Activated gamma-delta T cell (primary cell): Measurements from ENCODE around the gene TMEM176B.
"Not testable (repeated sequence)": the region's sequence is repeated elsewhere in the genome, so short reads cannot be mapped to it uniquely, and the experiment has no call there.

Experiments used
- DNase-seq: peaks from one replicate; lab custom pipeline; 2025; lab: John Stamatoyannopoulos, UW

The TMEM176B gene

DNA sequence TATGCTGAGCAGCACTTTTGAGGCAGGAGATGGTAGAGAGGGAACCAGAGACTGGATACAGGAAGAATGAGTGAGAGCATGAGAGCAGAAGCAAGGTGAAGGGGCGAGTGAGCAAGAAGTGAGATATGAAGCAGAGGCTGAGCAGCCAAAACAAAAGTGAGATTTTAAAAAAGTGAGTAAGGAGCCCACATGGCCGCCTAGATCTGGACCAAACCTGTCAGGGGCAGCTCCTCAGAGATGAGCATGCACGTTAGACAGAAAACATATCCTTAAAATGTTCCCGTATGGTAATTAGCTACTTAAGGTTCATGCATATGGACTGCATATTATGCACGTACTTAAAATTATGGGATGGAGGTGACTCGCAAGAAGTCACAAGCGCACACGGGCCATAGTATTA is 22.9 kb upstream of the TMEM176B start:
- DNase-seq, result no peak

DNA sequence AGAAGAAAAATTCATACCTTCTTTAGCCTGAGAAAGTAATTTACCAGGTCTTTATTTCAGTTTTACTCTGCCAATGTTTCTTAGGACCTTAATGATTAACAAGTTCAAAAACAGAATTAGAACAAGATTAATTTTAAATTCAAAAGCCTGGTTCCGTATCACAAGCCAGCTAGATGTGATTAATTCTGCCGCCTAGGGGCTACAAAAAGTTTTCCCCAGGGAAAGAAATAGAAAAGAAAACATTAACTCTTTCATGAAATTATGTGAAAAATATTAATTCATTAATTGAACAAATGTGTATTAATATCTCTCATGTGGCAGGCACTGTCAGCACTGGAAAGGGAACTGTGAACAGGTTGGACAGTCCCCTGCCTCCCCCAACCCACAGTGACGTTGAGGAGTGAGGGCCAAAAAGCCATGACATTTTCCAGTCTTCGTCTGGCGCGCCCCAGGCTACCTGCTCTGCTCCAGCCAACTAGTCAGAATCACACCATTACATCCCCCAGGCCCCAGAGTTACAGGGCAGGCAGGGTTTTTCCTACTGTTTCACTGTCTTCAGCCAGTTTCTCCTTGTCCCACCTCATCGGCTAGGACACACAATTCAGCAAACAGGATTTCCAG is 20.5 kb upstream of the TMEM176B start:
- DNase-seq, result no peak

DNA sequence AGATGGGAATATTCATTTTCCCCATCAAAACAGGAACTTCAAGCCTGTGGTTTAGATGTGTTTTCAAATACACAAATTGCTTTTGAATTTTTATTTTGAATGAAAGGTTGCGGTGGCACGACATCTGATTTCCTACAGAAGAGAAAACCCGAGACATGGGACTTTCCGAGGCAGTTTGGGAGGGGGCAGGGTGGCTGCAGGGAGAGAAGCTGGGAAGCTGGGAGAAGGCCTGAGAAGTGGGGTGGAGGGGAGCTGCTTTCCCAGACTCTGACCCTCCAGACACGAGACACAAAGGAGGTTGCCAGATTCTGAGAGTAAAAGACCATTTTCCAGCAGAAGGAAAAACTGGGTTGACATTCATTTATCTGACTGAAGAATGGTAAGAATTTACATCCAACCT is 20.0 kb upstream of the TMEM176B start:
- no peak for DNase-seq

DNA sequence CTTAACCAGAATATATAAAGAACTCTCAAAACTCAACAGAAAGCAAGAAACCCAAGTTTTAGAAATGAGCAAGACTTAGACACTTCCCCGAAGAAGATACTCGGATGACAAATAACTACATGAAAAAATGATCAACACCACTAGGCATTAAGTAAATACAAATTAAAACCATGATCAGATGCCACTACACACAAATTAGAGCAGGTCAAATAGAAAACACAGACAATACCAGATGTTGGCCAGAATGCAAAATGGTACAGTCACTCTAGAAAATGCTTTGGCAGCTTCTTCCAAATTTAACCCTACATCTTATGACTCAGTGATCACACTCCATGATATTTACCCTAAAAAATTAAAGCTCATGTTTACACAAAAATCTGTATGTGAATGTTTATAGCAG is 18.8 kb upstream of the TMEM176B start:
- DNase-seq, result no peak

DNA sequence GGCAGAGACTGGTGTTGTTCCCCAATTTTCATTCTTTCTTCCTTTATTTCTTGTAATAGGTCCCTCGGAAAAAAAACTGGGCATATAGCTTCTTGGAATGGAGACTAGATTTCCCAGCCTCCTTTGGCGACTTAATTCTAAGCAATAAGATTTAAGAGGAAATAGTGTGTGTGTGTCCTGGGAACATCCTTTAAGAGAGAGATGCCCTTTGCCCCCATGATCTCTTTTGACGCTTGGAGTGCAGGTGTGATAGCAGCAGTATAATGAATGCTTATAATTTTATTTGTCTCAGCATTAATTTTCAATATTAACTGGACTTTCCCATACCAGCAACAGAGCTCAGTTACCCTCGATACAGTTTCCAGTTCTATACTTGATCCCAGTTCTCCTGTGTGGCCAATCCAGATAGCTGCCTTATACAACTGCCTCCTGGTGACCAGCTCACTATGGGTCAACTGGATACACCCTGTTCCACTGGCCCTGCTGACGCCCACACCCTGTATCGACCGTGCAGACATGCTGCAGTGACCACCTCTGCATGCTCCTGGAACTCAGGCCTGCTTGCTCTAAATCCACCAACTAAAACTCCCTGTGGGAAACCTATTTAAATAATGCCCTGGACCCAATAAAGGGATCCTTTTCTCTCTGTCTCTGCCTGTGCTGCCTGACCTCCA is 14.3 kb upstream of the TMEM176B start:
- DNase-seq, result no peak

DNA sequence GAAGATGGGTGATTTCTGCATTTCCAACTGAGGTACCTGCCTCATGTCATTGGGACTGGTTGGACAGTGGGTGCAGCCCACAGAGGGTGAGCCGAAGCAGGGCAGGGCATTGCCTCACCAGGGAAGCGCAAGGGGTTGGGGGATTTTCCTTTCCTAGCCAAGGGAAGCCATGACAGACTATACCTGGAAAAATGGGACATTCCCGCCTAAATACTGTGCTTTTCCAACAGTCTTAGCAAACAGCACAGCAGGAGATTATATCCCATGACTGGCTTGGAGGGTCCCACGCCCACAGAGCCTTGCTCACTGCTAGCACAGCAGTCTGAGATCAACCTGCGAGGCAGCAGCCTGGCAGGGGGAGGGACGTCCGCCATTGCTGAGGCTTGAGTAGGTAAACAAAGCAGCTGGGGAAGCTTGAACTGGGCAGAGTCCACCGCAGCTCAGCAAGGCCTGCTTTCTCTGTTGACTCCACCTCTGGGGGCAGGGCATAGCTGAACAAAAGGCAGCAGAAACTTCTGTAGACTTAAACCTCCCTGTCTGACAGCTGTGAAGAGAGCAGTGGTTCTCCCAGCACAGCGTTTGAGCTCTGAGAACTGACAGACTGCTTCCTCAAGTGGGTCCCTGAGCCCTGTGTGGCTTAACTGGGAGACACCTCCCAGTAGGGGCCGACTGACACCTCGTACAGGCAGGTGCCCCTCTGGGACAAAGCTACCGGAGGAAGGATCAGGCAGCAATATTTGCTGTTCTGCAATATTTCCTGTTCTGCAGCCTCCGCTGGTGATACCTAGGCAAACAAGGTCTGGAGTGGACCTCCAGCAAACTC is 7.7 kb upstream of the TMEM176B start:
- not testable (repeated sequence) for DNase-seq

DNA sequence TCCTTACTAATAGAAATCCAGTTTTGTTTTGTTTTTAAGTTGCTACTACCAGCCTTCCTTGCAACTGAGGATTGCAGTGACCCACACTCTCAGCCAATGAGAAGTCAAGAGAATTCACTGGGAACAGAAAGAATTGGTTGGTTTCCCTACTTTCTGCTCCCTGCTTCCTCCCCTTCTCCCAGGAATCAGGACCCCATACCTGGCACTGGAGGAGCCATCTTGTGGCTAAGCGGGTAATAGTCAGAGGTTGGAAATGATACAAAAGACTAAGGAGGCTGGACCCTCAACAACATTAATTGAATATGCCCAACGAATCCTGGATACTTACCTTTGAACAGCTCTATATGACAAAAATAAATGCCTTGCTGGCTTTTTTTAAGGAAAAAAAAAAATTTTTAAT is 6.7 kb upstream of the TMEM176B start:
- DNase-seq, result no peak

DNA sequence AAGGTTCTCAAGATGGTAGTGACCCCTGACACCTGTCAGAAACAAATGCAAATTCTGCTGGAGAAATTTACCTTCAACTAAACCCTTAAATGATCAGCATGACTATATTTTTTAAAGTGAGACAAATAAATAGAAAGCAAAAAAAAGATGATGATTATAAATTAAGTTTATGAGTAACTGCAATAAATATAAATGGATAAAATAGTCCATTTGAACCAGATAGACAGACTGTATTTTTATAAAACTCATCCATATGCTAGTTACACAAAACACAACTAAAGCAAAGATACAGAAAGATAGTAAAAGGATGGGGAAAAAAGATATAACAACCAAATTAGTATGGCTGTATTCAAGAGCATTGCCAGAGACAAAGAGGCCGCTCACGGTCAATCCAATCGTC is 6.3 kb upstream of the TMEM176B start:
- no peak for DNase-seq

DNA sequence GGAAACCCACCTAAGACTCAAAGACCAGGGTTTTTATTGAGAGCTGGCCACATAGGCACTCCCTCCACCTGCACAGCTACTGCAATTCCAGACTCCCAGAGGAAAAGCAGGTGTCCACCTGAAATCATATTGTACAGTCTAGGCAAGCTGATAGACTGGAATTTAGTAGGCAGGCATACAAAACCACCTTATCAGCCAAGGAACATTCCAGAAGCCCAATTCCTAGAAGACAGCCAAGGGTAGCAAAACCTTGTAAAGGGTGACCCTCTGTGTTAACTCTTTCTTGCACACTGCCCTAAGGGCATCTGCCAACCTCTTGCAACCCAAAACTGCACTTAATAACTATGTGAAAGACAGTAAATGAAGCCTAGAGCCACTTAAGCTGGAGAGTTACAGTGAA is 5.7 kb upstream of the TMEM176B start:
- DNase-seq, result no peak

DNA sequence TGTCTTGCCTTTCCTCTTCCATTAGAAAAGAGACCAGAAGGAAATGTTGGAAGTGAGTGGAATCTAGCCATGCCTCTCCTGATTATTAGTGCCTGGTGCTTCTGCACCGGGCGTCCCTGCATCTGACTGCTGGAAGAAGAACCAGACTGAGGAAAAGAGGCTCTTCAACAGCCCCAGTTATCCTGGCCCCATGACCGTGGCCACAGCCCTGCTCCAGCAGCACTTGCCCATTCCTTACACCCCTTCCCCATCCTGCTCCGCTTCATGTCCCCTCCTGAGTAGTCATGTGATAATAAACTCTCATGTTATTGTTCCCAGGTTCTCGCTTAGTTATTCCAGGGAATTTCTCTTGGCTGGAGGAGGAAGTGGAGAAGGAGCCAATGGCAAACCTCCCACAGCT is 4.6 kb upstream of the TMEM176B start:
- no peak for DNase-seq

DNA sequence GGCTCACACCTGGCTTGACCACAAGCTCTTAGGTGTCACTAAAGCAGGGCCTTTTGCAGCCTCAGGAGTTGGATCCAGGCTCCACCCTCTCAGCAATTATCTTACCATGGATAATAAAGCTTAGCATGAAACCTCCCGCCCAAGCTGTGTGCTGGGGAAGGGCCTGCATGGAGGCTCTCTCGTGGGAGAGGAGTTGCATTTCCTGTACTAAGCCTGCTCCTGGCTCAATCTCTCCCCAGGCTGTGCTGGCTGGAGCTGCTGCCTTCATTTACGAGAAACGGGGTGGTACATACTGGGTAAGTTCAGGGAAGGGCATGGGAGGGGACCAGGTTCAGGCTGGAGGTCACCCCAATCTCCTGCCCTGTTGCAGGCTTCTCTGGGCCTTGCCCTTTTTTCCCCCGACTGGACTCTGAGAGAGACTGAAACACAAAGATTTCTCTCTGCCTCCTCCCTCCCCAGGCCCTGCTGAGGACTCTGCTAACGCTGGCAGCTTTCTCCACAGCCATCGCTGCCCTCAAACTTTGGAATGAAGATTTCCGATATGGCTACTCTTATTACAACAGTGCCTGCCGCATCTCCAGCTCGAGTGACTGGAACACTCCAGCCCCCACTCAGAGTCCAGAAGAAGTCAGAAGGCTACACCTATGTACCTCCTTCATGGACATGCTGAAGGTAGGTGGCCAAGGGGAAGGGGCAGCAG is 3.1 kb upstream of the TMEM176B start:
- DNase-seq, result no peak

DNA sequence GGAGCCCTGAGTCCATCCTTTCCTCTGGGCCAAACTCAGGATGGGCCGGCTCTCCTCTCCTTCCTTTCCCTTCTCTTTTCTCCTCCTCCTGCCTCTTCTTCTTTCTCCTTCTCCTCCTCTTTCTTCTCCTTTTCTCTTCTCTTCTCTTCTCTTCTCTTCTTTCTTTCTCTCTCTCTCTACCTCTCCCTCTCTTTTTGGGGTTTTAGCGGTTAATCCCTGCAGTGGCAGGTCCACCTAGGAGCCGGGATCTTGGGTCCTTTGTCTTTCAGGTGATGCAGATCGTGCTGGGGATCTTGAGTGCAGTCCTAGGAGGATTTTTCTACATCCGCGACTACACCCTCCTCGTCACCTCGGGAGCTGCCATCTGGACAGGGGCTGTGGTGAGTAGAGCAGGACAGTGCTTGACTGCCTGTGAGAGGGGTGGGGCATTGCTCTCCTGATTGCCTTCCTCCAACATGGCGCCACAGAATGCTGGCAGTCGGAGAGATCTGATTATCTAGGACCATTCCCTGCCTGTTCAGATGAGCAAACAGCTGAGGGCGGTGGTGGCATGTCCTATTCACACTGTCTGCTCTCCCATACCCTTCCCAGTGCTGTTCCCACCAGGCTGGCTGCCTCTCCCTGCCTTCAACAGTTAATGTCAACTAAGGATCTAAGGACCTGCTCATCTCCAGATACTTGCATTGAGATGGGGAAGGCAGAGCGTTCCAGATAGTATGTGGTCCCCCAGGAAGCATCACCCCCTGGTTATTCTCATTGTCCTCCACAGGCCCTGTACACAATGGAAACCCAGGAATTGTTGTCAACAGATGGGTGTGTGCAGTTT is 2.0 kb upstream of the TMEM176B start:
- no peak for DNase-seq

DNA sequence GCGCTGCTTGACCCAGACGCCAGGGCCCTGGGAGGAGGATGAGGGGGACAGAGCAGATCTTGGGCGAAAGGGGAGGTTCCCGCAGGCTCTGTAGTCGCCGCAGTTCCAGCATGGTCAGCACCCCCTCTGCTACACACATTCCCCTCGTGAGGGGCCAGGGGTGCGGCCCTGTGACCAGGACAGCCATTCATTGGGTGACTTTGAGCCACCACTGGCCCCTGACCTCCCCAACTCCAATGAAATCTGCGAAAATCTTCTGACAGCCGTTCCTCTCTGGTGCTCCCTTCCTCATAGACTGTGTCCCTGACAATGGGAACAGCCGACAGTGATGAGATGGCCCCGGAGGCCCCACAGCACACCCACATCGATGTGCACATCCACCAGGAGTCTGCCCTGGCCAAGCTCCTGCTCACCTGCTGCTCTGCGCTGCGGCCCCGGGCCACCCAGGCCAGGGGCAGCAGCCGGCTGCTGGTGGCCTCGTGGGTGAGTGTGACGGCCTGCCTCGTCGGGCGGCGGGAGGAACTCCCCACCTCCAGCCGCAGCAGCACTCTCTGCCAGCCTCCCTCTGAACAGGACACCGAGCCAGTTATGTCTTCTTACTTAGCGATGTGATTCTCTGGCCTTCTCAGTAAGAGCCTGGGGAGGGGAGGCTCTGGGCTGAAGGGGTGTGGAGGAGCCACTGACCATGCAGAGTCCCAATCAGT is 1.2 kb upstream of the TMEM176B start:
- no peak for DNase-seq

DNA sequence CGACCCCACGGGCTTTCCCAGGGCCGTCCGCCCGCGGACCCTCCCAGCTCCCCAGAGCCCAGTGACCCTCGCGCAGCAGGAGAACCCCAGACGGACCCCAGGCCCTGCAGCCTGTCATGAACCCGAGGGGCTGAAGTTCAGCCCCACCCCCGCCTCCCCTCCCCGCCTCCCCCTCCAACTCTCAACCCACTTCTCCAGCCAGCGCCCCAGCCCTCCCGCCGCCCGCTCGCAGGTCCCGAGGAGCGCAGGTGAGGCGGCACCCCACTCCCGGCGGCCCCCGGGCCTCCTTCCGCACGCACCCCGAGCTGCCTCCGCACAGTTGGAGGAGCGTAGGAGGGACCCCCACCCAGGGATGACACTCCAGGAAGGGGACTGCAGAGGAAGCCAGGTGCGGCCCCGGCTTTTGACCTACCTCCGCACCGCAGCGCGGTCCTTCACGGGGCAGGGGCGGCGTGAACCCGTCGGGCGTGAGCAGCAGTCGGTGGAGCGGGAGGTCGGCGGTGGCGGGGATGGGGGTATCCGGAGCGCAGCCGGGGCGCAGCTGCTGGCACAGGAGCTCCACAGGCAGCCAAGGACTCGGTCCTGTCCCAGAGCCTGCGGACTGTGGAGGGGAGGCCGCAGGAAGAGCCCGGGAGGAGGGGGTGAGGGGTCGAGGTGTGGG is 547 bp upstream of the TMEM176B start, which contains the start of gene TMEM176A:
TSS of gene TMEM176A (plus strand) at position 189 of the 661 bp plus-strand sequence. CDS start 782 bp downstream, outside the sequence.
- no peak for DNase-seq

DNA sequence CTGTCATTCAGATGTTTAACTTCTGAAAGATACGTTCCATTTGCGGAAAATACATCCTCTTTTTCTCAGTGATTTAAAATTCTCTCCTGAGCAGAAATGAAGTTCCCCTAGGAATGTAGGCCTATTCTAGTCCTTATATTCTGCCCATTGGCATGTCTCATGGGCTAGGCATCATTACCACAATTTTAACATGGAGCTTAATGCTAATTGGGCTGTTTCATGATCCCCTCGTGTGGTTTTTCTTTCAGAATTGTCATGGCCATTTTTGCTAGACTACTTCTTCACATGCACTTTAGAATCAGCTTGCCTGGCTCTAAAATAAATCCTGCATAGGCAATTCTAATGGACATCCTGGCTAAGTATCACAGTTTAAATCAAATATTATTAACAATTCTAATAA is 1.0 kb downstream of the TMEM176B start:
- DNase-seq, result no peak

DNA sequence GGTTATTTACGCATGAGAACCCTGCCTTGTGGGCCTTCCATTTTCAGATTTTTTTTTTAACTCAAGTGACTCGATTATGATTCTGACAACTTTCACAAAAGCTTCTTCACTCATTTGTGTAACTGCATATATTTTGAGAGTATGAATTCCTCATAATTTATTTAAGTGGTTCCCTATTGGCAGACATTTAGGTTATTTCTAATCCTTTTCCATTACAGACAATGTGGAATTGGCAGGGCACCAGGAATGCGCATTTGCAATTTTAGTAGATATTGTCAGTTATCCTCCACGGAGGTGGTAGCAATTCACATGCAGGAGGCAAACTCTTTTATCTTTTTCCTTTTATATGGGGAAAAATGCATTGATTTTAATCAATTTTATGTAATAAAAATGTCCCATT is 2.5 kb downstream of the TMEM176B start:
- no peak for DNase-seq

DNA sequence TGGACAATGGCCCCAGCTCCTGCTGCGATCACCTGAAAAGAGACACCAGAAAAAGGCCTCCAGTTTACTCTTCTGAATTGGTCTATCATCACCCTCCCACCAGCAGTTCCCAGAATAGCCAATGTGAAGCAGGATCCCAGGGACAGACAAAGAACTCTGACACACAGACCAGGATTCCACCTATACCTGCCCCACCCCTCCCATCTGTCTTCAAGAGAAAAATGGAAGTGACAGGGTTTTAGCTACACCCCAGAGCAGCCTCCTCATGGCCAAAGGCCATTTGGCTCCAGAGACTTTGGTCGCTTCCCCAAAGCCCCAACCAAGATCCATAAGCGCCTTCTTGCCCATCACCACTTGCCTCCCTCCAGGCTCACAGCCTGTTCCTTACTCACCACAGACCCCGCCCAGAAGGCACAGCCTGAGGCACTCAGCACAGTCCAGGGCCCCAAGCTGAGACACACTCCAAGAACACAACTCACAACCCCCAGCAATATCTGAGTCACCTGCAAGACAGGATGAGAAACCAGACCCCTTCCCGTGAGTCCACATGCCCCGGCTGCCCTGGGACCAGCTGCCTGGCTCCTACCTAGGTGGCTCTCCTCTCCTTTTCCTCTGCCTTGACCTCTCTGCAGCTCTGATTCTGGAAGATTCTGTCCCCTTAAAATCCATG is 6.5 kb downstream of the TMEM176B start:
- DNase-seq, result no peak

DNA sequence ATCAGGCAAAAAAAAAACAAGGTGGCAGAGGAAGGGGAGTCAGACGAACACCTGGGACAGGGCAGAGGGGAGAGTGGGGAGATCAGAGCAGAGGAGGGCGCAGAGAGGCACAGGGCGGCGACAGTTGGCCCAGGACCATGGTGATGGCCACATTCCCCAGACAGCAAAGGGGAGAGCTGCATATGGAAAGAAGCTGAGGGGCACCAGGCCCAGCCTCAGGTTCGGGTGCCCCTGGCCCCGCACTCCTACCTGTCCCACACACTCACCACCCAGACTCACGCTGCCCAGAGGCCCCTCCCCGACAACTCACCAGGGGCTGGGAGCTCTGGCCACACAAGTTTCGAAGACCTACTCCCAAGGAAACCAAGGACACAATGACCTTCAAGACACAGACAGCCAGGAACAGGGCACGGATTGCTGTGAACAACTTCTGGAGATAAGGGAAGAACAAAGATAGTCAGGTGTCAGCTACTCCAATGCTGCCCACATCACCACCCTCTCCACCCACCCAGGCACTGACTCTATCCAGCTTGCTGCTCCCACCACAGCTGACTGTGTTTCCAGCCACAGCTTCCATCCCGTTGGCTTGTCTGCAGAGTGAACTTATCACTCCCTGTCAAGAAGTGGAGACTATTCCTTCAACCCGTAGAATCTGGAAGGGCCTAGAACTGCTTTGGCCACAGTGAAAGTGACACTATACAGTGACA is 8.3 kb downstream of the TMEM176B start:
- no peak for DNase-seq

DNA sequence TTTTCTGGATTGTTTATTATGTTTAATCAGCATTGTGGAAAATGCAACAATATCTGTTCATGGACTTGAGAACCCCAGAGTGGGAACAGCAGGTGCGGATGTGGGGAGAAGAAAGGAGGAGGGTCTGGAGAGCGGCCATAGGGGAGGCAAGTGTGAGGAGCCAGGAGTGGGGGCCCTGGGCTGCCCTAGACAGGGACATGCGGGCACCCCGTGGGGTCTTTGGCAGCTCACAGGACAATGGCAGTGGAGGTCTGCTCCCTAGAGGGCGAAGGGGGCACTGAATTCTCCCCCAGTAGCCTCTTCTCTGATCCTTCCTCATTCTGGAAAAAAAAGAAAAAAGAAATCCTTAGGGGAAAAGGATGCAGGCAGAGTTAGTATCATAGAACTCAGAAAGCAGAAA is 8.9 kb downstream of the TMEM176B start:
- DNase-seq, result no peak
